ENCODE measurements around the gene CASTOR1.

- TF ChIP-seq POLR2AphosphoS5 (IDR thresholded peaks at IDR 0.05) (no peak), CTCF (IDR thresholded peaks at IDR 0.05) (no peak)
Observed at GRCh38 chr22:30263883-30264282, 25.4 kb downstream of the CASTOR1 start.

Data from breast epithelium (tissue), 3 donors.